GM23248 (cell line): ENCODE results near the gene PPP4R1. TPM values are rescaled to one million over a fixed set of nuclear protein-coding genes. Genes with fewer than 3 reads are reported as not detected.
A peak's percentile ranks its signal among the peaks of the same experiment; 100 is the strongest.
"Not testable (repeated sequence)": the region's sequence is repeated elsewhere in the genome, so short reads cannot be mapped to it uniquely, and the experiment has no call there.

ENCODE experiments used
- DNase-seq: peaks from one replicate; pipeline ENCODE4 v3.0.0-alpha.2; 2015
- H2AFZ ChIP-seq: fragments of 200-600 bp; sonication (generic); 2 replicates; pipeline ENCODE4 v1.6.1; 2016; ENCODE audit warnings: antibody characterized with exemption
- H3F3A ChIP-seq: fragments of 200-600 bp; sonication (generic); 2 replicates; pipeline ENCODE4 v1.6.1; 2016; ENCODE audit warnings: mild to moderate bottlenecking, antibody characterized with exemption, mixed run types; ENCODE audit not compliant: insufficient read depth
- H3K27ac ChIP-seq: fragments of 200-600 bp; sonication (generic); 2 replicates; pipeline ENCODE4 v1.5.1; 2016; ENCODE audit warnings: mild to moderate bottlenecking
- H3K27me3 ChIP-seq: fragments of 200-600 bp; sonication (generic); replicated peaks from 2 replicates; pipeline ENCODE4 v1.6.1; 2016; ENCODE audit warnings: mild to moderate bottlenecking; ENCODE audit not compliant: insufficient read depth
- H3K36me3 ChIP-seq: fragments of 200-600 bp; sonication (generic); 2 replicates; pipeline ENCODE4 v1.6.1; 2016; ENCODE audit warnings: low read depth, mild to moderate bottlenecking
- H3K4me1 ChIP-seq: fragments of 200-600 bp; sonication (generic); 2 replicates; pipeline ENCODE4 v1.6.1; 2016; ENCODE audit warnings: mild to moderate bottlenecking; ENCODE audit not compliant: insufficient read depth
- H3K4me2 ChIP-seq: fragments of 200-600 bp; sonication (generic); one replicate; pipeline ENCODE4 v1.6.1; 2016; ENCODE audit warnings: mild to moderate bottlenecking; ENCODE audit not compliant: unreplicated experiment
- H3K4me3 ChIP-seq: fragments of 200-600 bp; sonication (generic); 2 replicates; pipeline ENCODE4 v1.5.1; 2016; ENCODE audit warnings: mild to moderate bottlenecking
- H3K79me2 ChIP-seq: fragments of 200-600 bp; sonication (generic); 2 replicates; pipeline ENCODE4 v1.6.1; 2016; ENCODE audit warnings: mild to moderate bottlenecking; ENCODE audit not compliant: insufficient read depth
- H3K9ac ChIP-seq: fragments of 200-600 bp; sonication (generic); 2 replicates; pipeline ENCODE4 v1.6.1; 2016; ENCODE audit warnings: mild to moderate bottlenecking
- H3K9me2 ChIP-seq: fragments of 200-600 bp; sonication (generic); 2 replicates; pipeline ENCODE4 v1.6.1; 2016; ENCODE audit warnings: mixed run types, mild to moderate bottlenecking, moderate library complexity; ENCODE audit not compliant: insufficient read depth
- H3K9me3 ChIP-seq: fragments of 200-600 bp; sonication (generic); one replicate; pipeline ENCODE4 v1.6.1; 2017; ENCODE audit warnings: low read depth
- H4K20me1 ChIP-seq: fragments of 200-600 bp; sonication (generic); 2 replicates; pipeline ENCODE4 v1.6.0; 2016; ENCODE audit not compliant: insufficient read depth
- EZH2 ChIP-seq: fragments of 200-600 bp; sonication (generic); IDR thresholded peaks from 2 replicates; pipeline ENCODE4 v1.6.1; 2018; ENCODE audit warnings: antibody characterized with exemption, mild to moderate bottlenecking; ENCODE audit not compliant: insufficient read depth, poor library complexity, severe bottlenecking
- EZH2phosphoT487 ChIP-seq: fragments of 200-600 bp; sonication (generic); IDR thresholded peaks from 2 replicates; pipeline ENCODE4 v1.6.1; 2018; ENCODE audit warnings: antibody characterized with exemption, moderate library complexity, mild to moderate bottlenecking, low read depth; ENCODE audit not compliant: insufficient read depth
- WGBS, 2 experiments: methylation state at CpG; one replicate each; pipeline ENCODE4 v1.1.6; 2015 to 2017; ENCODE audit warnings: low lambda C conversion rate in 2 of 2, low coverage in 1 of 2; ENCODE audit errors: missing lambda C conversion rate in 2 of 2; 5-methylcytosine and 5-hydroxymethylcytosine counted together
- in situ Hi-C: fragments of 300-500 bp; cut with MboI; formaldehyde crosslinking; loops from 2 replicates; pipeline ENCODE4 v1.15.0; 2020
- polyA plus RNA-seq: library from polyadenylated mRNA; unstranded; fragments of >200 nt; fragmentation: Nextera tagmentation; extraction: Ambion mirVana; gene quantifications from 2 replicates; pipeline ENCODE4 v1.2.1, GENCODE V29; 2016
- total RNA-seq: library from RNA; depleted of rRNA; stranded (reverse); fragments of >200 nt; shearing (Covaris generic); gene quantifications from 2 replicates; pipeline ENCODE4 v1.2.3, GENCODE V29; 2014

PPP4R1 gene
- total and polyA plus RNA-seq, 2 experiments from 2014 or later: 33.0 to 97.9 TPM

GRCh38 chr18:9612215-9612830 lies 2.0 kb downstream of the PPP4R1 start:
- in situ Hi-C loops: no loop called here
- Histone ChIP-seq H3K9me3 (no peaks in the 10 kb centered on the region), H3F3A (peaks cover 52% of the 10 kb centered on the region), H2AFZ (no peak overlapping the region), H3K4me1 (peaks cover 43% of the 10 kb centered on the region), H3K4me2 (peak overlapping the region; percentile 96), H3K27ac (peak overlapping the region; percentile 85), H4K20me1 (peaks cover 8% of the 10 kb centered on the region), H3K9ac (peak overlapping the region; percentile 92), H3K27me3 (no peaks in the 10 kb centered on the region), H3K36me3 (no peaks in the 10 kb centered on the region), H3K9me2 (no peaks in the 10 kb centered on the region), H3K4me3 (peak overlapping the region; percentile 94), H3K79me2 (peaks cover 73% of the 10 kb centered on the region)
- DNase-seq: peak; percentile 75
- 53 to 56% methylated on average over 3 of the region's 3 CpGs for WGBS, 2 experiments
- TF ChIP-seq EZH2: no peak

- H3K36me3 ChIP-seq: 0 out of 2 replicates have a peak, but pooled peaks cover 4% of the 10 kb centered on the region
- in situ Hi-C loops: no loop called here
- 84 to 86% methylated on average over 7 of the region's 7 CpGs for WGBS, 2 experiments
- TF ChIP-seq EZH2phosphoT487 (no peak), EZH2 (no peak)
- H3K27me3 ChIP-seq: no peaks in the 10 kb centered on the region
- no peak overlapping the region for H3K27ac ChIP-seq
- H3K9me2 ChIP-seq: no peaks in the 10 kb centered on the region
- peaks cover 19% of the 10 kb centered on the region for H3K4me1 ChIP-seq
- DNase-seq: no peak
- no peak overlapping the region for H3K4me2 ChIP-seq
- no peak overlapping the region for H3K4me3 ChIP-seq
- peaks cover 98% of the 10 kb centered on the region for H3K79me2 ChIP-seq
- peaks cover 36% of the 10 kb centered on the region for H3F3A ChIP-seq
- no peaks in the 10 kb centered on the region for H3K9me3 ChIP-seq
- H4K20me1 ChIP-seq: peaks cover 19% of the 10 kb centered on the region
- H3K9ac ChIP-seq: no peak overlapping the region
- no peak overlapping the region for H2AFZ ChIP-seq
These were observed 5.2 kb downstream of the PPP4R1 start for GRCh38 chr18:9609190-9609589.

- Histone ChIP-seq H3K4me3 (no peak overlapping the region), H3K4me1 (peaks cover 19% of the 10 kb centered on the region), H3K4me2 (no peak overlapping the region), H2AFZ (no peak overlapping the region), H3K27ac (peak overlapping the region; percentile 15), H3K36me3 (0 out of 2 replicates have a peak, but pooled peaks cover 4% of the 10 kb centered on the region), H3K9me2 (no peaks in the 10 kb centered on the region), H3K79me2 (peaks cover 100% of the 10 kb centered on the region), H3K9ac (no peak overlapping the region), H3F3A (peaks cover 36% of the 10 kb centered on the region), H3K27me3 (no peaks in the 10 kb centered on the region), H4K20me1 (peaks cover 23% of the 10 kb centered on the region), H3K9me3 (no peaks in the 10 kb centered on the region)
- 8 to 13% methylated on average over 1 of the region's 1 CpG for WGBS, 2 experiments
- DNase-seq: no peak
- TF ChIP-seq EZH2 (no peak), EZH2phosphoT487 (no peak)
- in situ Hi-C loops: no loop called here
These were observed 5.6 kb downstream of the PPP4R1 start for GRCh38 chr18:9608728-9609127.

GRCh38 chr18:9608298-9608697 lies 6.1 kb downstream of the PPP4R1 start:
- Histone ChIP-seq H3K4me1 (peaks cover 19% of the 10 kb centered on the region), H3K79me2 (peaks cover 100% of the 10 kb centered on the region), H3K9ac (no peak overlapping the region), H3K9me3 (no peaks in the 10 kb centered on the region), H4K20me1 (peaks cover 27% of the 10 kb centered on the region), H3K4me3 (no peak overlapping the region), H3K4me2 (no peak overlapping the region), H3K27me3 (no peaks in the 10 kb centered on the region), H3K36me3 (0 out of 2 replicates have a peak, but pooled peaks cover 4% of the 10 kb centered on the region), H3K9me2 (no peaks in the 10 kb centered on the region), H2AFZ (no peak overlapping the region), H3F3A (peaks cover 32% of the 10 kb centered on the region), H3K27ac (peak overlapping the region; percentile 15)
- in situ Hi-C loops: no loop called here
- no peak for TF ChIP-seq EZH2
- no peak for TF ChIP-seq EZH2phosphoT487
- peak; percentile 48 for DNase-seq

- H3K4me2 ChIP-seq, H2AFZ ChIP-seq, H3K27me3 ChIP-seq, H3K27ac ChIP-seq, in situ Hi-C loops, H3K36me3 ChIP-seq, DNase-seq, H3K9ac ChIP-seq, H3K9me3 ChIP-seq, H3K4me3 ChIP-seq, H3K9me2 ChIP-seq: not testable (repeated sequence)
- peaks cover 99% of the 10 kb centered on the region for H3K79me2 ChIP-seq
- H4K20me1 ChIP-seq: peaks cover 27% of the 10 kb centered on the region
- WGBS, 2 experiments: 88 to 96% methylated on average over 5 of the region's 5 CpGs
- peaks cover 20% of the 10 kb centered on the region for H3F3A ChIP-seq
- H3K4me1 ChIP-seq: peaks cover 14% of the 10 kb centered on the region
These were observed 7.2 kb downstream of the PPP4R1 start for GRCh38 chr18:9607111-9607510.
